ENCODE measurements around the gene E2F1. TPM values are rescaled to one million over a fixed set of nuclear protein-coding genes. Genes with fewer than 3 reads are reported as not detected.

E2F1 gene
- total and polyA plus RNA-seq, 2 experiments from 2014 or later = 12.1 to 42.6 TPM

GRCh38 chr20:33674294-33675135, 11.7 kb downstream of the E2F1 start, which contains the start of gene NECAB3:
TSS of gene NECAB3 (minus strand) at chr20:33674428. CDS start at chr20:33674352, 76 bp downstream.
- Histone ChIP-seq H3K79me2 (replicated peaks; ENCODE audit: insufficient read depth) (no peaks in the 10 kb centered on the region; the same call in 1 of the 2 replicates), H3K4me3 (peak within 1 kb of the TSS; percentile 78), H3K9me2 (ENCODE audit: insufficient read depth) (no peaks in the 10 kb centered on the region), H3K4me2 (peak within 1 kb of the TSS; percentile 99), H3K36me3 (ENCODE audit: insufficient read depth) (peaks cover 4% of the 10 kb centered on the region), H3F3A (replicated peaks; ENCODE audit: low read depth) (peaks cover 15% of the 10 kb centered on the region; the same call in 1 of the 2 replicates), H3K27ac (ENCODE audit: low read depth) (peak within 1 kb of the TSS; percentile 52), H4K20me1 (replicated peaks; ENCODE audit: insufficient read depth) (peaks cover 6% of the 10 kb centered on the region; the same call in 1 of the 2 replicates), H3K27me3 (ENCODE audit: insufficient read depth) (no peaks in the 10 kb centered on the region), H3K4me1 (ENCODE audit: insufficient read depth) (peaks cover 19% of the 10 kb centered on the region), H2AFZ (peak within 1 kb of the TSS; percentile 97)
- H3K27me3 Mint-ChIP-seq (ENCODE audit: insufficient read depth, low read depth, poor library complexity) = peaks cover 24% of the 10 kb centered on the region
- peak; percentile 84 for DNase-seq (ENCODE audit: low spot score)
- TF ChIP-seq EZH2 (IDR thresholded peaks at IDR 0.05; ENCODE audit: low read depth, unreplicated experiment) (no peak), POLR2AphosphoS5 (IDR thresholded peaks at IDR 0.05; ENCODE audit: low read depth) (peak; percentile 54; the same call in 1 of the 2 replicates)
- peak within 1 kb of the TSS; percentile 89 for H3K4me3 Mint-ChIP-seq
- H3K27ac Mint-ChIP-seq = peak within 1 kb of the TSS; percentile 50
- peaks cover 54% of the 10 kb centered on the region for H3K36me3 Mint-ChIP-seq (ENCODE audit: low read depth)
- peaks cover 33% of the 10 kb centered on the region for H3K4me1 Mint-ChIP-seq
- ATAC-seq = peak; percentile 81
- no peaks in the 10 kb centered on the region; the same call in 2 of the 3 replicates for H3K9me3 Mint-ChIP-seq

- Histone ChIP-seq H2AFZ (peak overlapping the region; percentile 83; the same call in 1 of the 2 replicates), H3F3A (replicated peaks; ENCODE audit: low read depth) (peaks cover 15% of the 10 kb centered on the region; the same call in 1 of the 2 replicates), H3K27ac (ENCODE audit: low read depth) (no peak overlapping the region), H3K79me2 (replicated peaks; ENCODE audit: insufficient read depth) (no peaks in the 10 kb centered on the region; the same call in 1 of the 2 replicates), H3K36me3 (ENCODE audit: insufficient read depth) (peaks cover 4% of the 10 kb centered on the region), H3K4me3 (peak overlapping the region; percentile 78), H3K4me2 (peak overlapping the region; percentile 95), H3K9me2 (ENCODE audit: insufficient read depth) (no peaks in the 10 kb centered on the region), H4K20me1 (replicated peaks; ENCODE audit: insufficient read depth) (peaks cover 6% of the 10 kb centered on the region; the same call in 1 of the 2 replicates), H3K27me3 (ENCODE audit: insufficient read depth) (no peaks in the 10 kb centered on the region), H3K4me1 (ENCODE audit: insufficient read depth) (peaks cover 19% of the 10 kb centered on the region)
- Mint-ChIP-seq H3K36me3 (ENCODE audit: low read depth) (peaks cover 53% of the 10 kb centered on the region), H3K9me3 (no peaks in the 10 kb centered on the region; the same call in 2 of the 3 replicates), H3K4me1 (peaks cover 33% of the 10 kb centered on the region), H3K27ac (peak overlapping the region; percentile 50), H3K27me3 (ENCODE audit: insufficient read depth, low read depth, poor library complexity) (peaks cover 24% of the 10 kb centered on the region), H3K4me3 (peak overlapping the region; percentile 89)
- ATAC-seq = peak; percentile 13
- DNase-seq (ENCODE audit: low spot score) = no peak
- TF ChIP-seq ETS1 (IDR thresholded peaks at IDR 0.05) (no peak), STAT1 (IDR thresholded peaks at IDR 0.05; ENCODE audit: unreplicated experiment) (no peak), REST (IDR thresholded peaks at IDR 0.05; ENCODE audit: unreplicated experiment) (no peak), ZNF331 (CRISPR knock-in tag; IDR thresholded peaks at IDR 0.05; ENCODE audit: low read depth) (no peak), ZNF114 (CRISPR knock-in tag; IDR thresholded peaks at IDR 0.05) (no peak), CTCF (conservative IDR thresholded peaks at IDR 0.05; ENCODE audit: low read depth in 2 of 2) (no peak), POLR2AphosphoS5 (IDR thresholded peaks at IDR 0.05; ENCODE audit: low read depth) (no peak), EZH2phosphoT487 (IDR thresholded peaks at IDR 0.05; ENCODE audit: unreplicated experiment) (no peak), CREB1 (CRISPR knock-in tag; IDR thresholded peaks at IDR 0.05; ENCODE audit: low read depth) (no peak), NANOG (IDR thresholded peaks at IDR 0.05; ENCODE audit: borderline replicate concordance) (no peak), JUNB (IDR thresholded peaks at IDR 0.05; ENCODE audit: unreplicated experiment) (no peak), EZH2 (IDR thresholded peaks at IDR 0.05; ENCODE audit: low read depth, unreplicated experiment) (no peak)
Observed at GRCh38 chr20:33673410-33674293, 12.5 kb downstream of the E2F1 start.
